HG02763 (cell line): Measurements from ENCODE around the gene TIMM23.
"Not testable (repeated sequence)": the region's sequence is repeated elsewhere in the genome, so short reads cannot be mapped to it uniquely, and the experiment has no call there.

ENCODE experiments used
- ATAC-seq: cut with Tn5 transposase; IDR thresholded peaks from one replicate; pipeline ENCODE4 v1.9.1; 2021; ENCODE audit warnings: mild to moderate bottlenecking, moderate library complexity; ENCODE audit not compliant: unreplicated experiment

The TIMM23 gene, protein sequence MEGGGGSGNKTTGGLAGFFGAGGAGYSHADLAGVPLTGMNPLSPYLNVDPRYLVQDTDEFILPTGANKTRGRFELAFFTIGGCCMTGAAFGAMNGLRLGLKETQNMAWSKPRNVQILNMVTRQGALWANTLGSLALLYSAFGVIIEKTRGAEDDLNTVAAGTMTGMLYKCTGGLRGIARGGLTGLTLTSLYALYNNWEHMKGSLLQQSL

DNA sequence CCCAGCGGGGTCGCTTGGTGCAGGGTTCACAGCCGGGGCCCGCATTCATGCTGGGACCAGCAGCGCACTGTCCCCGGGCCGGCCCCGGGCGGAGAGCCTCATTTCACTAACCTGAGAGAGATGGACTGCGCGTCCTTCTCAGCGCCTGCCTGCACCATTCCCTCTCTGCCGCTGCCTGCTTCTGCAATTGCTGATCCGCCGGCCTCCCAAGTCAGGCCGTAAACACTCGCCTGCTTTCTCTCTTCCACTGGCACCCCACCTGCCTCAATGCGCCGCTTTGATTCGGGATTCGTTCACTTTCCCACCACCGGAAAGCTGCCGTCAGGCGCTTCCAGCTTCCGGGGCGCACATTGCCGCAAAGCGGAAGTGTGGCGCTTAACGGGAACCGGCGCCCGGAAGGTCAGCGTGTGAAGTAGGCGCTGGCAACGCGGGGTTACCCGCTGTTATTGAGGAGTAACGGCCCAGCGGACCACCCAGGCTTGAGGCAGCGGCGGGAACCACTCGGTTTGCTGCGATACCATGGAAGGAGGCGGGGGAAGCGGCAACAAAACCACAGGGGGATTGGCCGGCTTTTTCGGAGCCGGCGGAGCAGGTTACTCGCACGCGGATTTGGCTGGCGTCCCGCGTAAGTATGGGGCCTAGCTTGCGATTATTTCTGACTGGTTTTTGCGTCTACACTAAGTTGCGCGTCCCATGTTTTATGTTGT lies at the start of gene TIMM23:
TSS of gene TIMM23 (plus strand) at position 384 of the 707 bp plus-strand sequence. CDS start at position 520, 136 bp downstream.
- peak; percentile 66 for ATAC-seq

DNA sequence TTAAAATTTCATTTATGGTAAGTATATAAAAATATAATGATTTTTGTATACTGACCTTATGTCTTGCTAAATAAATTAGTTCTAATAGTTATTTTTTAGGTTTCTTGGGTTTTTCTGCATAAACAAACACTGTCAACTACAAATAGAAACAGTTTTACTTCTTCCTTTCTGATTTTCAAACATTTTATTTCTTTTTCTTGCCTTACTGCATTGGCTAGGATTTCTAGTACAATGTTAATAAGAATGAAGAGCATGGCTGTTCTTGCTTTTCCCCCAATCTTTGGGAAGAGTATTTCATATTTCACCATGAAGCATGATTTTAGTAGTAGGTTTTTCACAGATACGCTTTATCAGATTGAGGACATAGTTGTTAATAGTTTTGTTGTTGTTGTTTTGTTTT lies 45.5 kb upstream of the TIMM23 start:
- ATAC-seq: not testable (repeated sequence)

DNA sequence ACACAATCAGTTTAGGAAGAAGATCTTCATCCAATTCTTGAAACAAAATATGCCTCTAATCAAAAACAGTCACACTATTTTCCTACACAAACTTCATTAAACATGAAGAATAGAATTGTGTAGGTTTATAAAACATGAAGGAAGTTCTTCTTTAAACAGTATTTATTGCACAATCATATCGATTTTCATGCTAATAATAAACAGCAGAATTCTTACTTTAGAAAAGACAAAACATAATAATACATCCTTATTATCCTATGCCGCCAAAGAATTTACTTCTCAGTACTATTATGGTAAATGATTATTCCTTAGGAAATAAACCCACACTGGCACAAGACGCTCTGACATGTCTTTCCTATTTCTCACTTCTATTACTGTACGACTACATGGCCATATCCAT lies 41.0 kb upstream of the TIMM23 start:
- ATAC-seq: not testable (repeated sequence)

- not testable (repeated sequence) for ATAC-seq
These were observed 37.5 kb upstream of the TIMM23 start for GRCh38 chr10:45934788-45935187.

GRCh38 chr10:45939176-45939697 lies 33.1 kb upstream of the TIMM23 start:
- not testable (repeated sequence) for ATAC-seq

- not testable (repeated sequence) for ATAC-seq
These were observed 31.1 kb upstream of the TIMM23 start for GRCh38 chr10:45941196-45941595.

DNA sequence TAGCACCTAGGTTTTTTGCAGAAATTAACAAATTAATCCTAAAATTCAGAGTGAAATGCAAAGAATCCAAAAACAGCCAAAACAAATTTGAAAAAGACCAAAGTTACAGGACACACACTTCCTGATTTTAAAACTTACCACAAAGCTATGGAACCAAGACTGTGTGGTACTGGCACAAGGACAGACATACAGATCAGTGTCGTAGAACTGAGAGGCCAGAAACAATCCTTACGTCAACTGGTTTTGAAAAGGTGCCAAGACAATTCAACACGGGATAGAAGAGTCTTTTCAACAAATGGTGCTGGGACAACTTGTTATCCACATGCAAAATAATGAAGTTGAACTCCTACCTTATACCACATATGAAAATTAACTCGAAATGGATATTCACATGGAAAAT lies 26.8 kb upstream of the TIMM23 start:
- ATAC-seq: not testable (repeated sequence)

DNA sequence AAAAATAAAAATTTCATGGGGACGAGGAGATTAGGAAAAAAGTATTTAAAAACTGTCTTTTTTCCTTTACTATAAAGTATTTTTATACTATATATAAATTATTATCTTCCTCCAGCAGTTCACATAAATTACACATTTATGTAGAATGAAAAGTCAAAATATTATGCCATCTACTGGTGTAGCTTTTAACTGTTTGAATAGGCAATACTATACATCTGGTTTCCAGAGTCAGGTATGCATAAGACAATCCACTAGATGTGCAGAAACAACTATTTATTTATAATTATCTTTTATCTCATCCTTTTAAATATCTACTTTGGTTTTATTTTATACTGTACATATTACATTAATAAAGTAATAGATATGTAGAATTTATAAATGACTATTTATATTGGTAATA lies 24.9 kb upstream of the TIMM23 start:
- not testable (repeated sequence) for ATAC-seq

DNA sequence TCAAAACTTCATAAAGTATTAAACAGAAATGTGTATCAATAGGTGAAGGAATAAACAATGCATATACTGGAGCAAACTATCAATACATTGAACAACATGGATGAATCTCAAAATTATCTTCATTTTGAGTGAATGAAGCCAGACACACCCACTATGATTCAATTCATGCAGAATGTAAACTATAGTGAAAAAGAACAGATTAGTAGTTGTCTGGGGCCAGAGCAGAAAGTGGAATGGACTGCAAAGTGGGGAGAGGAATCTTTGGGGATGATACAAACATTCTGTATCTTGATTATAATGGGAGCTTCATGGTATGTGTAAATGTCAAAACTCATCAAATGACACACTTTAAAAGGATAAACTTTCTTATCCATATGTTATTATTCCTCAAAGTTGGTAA lies 23.5 kb upstream of the TIMM23 start:
- ATAC-seq: not testable (repeated sequence)

DNA sequence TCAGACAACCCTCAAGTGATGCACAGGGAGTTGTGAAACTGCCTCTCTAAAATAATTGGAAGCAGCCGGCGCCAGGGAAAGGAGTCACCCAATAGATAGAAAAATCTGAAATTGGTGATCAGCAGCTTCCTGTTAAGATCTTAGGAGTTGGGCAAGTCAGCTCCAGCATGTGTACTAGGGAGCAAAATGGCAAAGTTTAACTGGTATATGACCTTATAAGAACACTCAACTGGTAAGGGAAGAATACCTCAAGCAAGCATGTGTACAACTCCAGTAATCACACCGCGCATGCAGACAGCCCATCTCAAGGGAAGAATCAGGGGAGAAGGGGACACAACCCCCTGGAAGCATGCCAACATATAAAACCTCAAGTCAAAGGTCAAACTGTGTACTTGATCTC lies 17.9 kb upstream of the TIMM23 start:
- ATAC-seq: not testable (repeated sequence)

GRCh38 chr10:45956634-45957033 lies 15.7 kb upstream of the TIMM23 start:
- not testable (repeated sequence) for ATAC-seq

GRCh38 chr10:45957928-45958327 lies 14.4 kb upstream of the TIMM23 start:
- not testable (repeated sequence) for ATAC-seq

- ATAC-seq: not testable (repeated sequence)
These were observed 9.4 kb upstream of the TIMM23 start for GRCh38 chr10:45962686-45963452.

- not testable (repeated sequence) for ATAC-seq
These were observed 1.3 kb upstream of the TIMM23 start for GRCh38 chr10:45971019-45971418.

DNA sequence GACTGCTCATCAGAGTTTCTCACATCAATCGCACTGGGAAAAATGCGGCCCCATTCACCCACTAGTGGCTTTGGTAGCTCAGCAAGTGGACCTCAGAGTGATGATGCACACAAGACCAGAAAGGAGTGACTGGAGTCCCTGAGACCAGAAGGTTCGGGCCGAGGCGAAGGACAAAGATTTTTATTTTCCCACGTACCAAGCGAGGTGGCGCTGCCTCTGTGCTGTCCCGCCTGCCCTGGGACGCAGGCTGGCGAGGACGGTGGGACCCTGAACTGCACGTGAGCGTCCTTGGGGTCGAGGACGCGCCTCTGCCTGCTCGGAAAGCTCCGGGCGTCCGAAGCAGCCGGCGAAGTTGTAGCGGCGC lies 565 bp upstream of the TIMM23 start:
- peak; percentile 29 for ATAC-seq

- ATAC-seq: not testable (repeated sequence)
These were observed 502 bp downstream of the TIMM23 start for GRCh38 chr10:45972813-45973169.

GRCh38 chr10:45974041-45974440 lies 1.8 kb downstream of the TIMM23 start:
- not testable (repeated sequence) for ATAC-seq

DNA sequence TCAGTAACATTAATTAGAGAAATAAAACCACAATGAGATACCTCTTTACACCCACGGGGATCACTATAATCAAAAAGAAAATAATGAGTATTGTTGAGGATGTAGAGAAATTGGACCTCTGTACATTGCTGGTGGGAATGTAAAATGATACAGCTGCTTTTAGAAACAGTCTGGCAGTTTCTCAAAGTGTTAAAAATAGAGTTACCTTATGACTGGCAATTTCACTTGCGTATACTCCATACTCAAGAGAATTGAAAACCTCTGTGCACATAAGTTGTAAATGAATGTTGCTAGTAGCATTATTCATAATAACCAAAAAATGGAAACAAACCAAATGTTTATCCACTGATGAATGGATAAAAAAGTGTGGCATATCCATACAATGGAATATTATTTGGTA lies 6.3 kb downstream of the TIMM23 start:
- not testable (repeated sequence) for ATAC-seq

DNA sequence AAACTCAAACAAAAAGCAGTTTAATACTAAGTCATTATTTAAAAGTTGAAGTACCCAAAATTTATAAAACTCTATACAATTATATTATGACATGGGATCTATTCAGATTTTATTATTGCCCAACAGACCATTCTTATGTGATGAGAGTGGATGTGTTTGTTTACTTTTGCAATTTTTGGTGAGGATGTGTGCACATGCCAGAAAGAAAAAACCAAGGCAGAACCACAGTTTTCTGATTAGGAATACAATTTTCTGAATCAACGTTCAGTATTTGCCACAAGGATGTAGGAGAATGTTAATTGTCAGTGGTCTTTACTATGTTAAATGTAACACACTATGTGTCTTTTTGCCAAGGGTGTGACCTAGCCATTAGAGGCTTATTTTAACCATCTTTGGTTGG lies 9.1 kb downstream of the TIMM23 start:
- not testable (repeated sequence) for ATAC-seq

DNA sequence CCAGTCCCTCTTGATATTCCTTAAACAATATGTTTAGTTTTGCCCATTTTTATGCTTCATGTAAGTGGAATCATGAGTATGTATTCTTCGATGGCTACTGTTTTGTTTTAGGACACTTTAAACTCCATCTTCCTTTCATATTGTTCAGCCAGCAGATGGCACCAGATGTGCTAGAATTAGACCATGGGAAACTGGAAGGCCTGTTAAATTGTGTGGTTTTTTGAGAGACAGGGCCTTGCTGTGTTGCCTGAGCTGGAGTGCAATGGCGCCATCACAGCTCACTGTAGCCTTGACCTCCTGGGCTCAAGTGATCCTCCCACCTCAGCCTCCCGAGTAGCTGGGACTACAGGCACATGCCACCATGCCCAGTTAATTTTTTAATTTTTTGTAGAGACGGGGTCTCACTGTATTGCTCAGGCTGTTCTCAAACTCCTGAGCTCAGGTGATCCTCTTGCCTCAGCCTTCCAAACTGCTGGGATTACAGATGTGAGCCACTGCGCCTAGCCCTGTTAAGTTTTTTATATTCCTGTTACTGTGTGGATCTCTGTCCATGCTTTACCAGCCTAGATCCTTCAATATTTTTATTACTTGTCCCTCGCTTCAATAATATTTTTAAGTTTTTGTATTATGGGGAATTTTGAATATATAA lies 11.4 kb downstream of the TIMM23 start:
- not testable (repeated sequence) for ATAC-seq

DNA sequence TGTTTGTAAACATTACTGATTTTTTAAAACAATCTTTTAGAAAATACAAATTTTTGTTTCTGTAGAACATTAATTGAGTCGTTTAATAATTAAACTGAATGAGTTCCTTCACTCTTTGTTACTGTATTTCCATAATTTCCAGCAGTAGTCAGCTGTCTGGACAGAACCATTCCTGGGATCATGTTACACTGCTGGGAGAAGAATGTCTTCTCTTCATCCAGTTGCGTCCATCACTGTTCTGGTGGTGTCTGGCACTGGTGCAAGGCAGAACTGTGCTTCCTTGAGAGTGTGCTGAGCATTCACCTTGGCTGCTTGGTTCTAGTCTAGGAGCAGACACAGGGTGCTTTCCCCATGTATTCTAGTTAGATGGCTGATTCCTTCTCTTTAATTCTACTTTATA lies 12.2 kb downstream of the TIMM23 start:
- ATAC-seq: not testable (repeated sequence)
